ENCODE results near the gene RGP1. TPM values are rescaled to one million over a fixed set of nuclear protein-coding genes. Genes with fewer than 3 reads are reported as not detected.

Gene RGP1
- total and polyA plus RNA-seq, 9 of the 15 experiments (the other 6 are each of a cell fraction or from before 2014, with no cell fraction given): 0.42 to 13.8 (median 6.7) TPM

DNA sequence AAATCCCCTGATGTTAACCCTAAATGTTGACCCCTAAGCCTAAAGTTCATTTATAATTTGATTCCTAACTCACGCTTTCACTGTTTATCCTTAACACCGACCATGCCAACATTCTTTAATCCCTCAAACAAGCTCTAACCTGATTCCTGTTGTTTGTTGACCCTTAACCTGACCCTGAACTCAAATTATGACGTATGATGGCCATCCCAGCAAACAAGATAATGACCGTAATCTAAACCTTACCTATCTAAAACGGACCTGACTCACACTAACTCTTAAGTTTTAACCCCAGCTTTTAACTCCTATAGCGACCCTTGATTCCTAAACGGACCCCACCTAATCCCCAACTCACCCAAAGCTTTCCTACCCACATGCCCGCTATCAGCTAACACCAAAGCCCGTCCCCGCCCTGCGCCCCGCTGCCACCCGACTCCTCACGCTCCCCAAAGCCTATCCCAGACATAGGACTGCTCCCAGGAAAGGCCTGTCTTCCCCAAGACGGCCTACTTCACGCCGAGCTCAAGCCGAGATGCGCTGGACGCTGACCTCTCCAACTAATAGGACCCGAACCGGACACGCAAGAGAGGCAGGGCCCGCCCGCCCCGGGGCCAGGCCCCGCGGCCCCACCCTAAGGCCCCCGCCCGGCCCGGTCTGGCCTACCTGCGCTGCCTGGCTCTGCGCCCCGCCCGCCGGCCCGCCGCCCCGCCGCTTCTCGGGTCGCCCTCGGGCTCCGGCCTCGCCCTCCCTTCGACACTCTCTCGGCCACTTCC, 17.5 kb upstream of the RGP1 start (continued):
- TF ChIP-seq DPF2 (IDR thresholded peaks at IDR 0.05): peak; percentile 81
- TF ChIP-seq ZNF79 (CRISPR knock-in tag; IDR thresholded peaks at IDR 0.05; ENCODE audit: low read depth): no peak
- no peak for TF ChIP-seq PHTF2 (CRISPR knock-in tag; IDR thresholded peaks at IDR 0.05)
- TF ChIP-seq SRSF3 (IDR thresholded peaks at IDR 0.05; ENCODE audit: insufficient read depth, low read length): no peak
- no peak for TF ChIP-seq SP1 (CRISPR knock-in tag; IDR thresholded peaks at IDR 0.05)
- TF ChIP-seq RHOXF2B (CRISPR knock-in tag; conservative IDR thresholded peaks at IDR 0.05): no peak
- no peak for TF ChIP-seq CBX1 (IDR thresholded peaks at IDR 0.05; ENCODE audit: low read depth)
- TF ChIP-seq RBFOX2 (IDR thresholded peaks at IDR 0.05; ENCODE audit: low read depth, low read length): no peak
- no peak for TF ChIP-seq ZNF140 (CRISPR knock-in tag; IDR thresholded peaks at IDR 0.05)
- TF ChIP-seq GABPB1 (CRISPR knock-in tag; IDR thresholded peaks at IDR 0.05): no peak
- TF ChIP-seq, protein P1, sequence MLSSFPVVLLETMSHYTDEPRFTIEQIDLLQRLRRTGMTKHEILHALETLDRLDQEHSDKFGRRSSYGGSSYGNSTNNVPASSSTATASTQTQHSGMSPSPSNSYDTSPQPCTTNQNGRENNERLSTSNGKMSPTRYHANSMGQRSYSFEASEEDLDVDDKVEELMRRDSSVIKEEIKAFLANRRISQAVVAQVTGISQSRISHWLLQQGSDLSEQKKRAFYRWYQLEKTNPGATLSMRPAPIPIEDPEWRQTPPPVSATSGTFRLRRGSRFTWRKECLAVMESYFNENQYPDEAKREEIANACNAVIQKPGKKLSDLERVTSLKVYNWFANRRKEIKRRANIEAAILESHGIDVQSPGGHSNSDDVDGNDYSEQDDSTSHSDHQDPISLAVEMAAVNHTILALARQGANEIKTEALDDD (IDR thresholded peaks at IDR 0.05): peak; percentile 70; the same call in 1 of the 2 replicates
- no peak for TF ChIP-seq KAT2B (IDR thresholded peaks at IDR 0.05; ENCODE audit: low read depth, low read length)
- TF ChIP-seq IRF2 (CRISPR knock-in tag; IDR thresholded peaks at IDR 0.05): no peak
- no peak; the same call in 1 of the 2 replicates for TF ChIP-seq MBD2 (IDR thresholded peaks at IDR 0.05; ENCODE audit: borderline replicate concordance, low read depth)
- TF ChIP-seq HMGN3 (IDR thresholded peaks at IDR 0.05; ENCODE audit: borderline replicate concordance, extremely low read depth, insufficient read length, low read depth, low read length): no peak
- 0 out of 4 replicates have a peak, but pooled peaks of 1 of the 2 experiments have one; percentile 46 for TF ChIP-seq HDAC1 (IDR thresholded peaks at IDR 0.05)
- no peak for TF ChIP-seq HNRNPK (IDR thresholded peaks at IDR 0.05; ENCODE audit: low read depth, low read length, poor library complexity, severe bottlenecking)
- no peak for TF ChIP-seq DNMT1 (IDR thresholded peaks at IDR 0.05)
- TF ChIP-seq ERF (CRISPR knock-in tag; IDR thresholded peaks at IDR 0.05): no peak
- TF ChIP-seq, protein P2, sequence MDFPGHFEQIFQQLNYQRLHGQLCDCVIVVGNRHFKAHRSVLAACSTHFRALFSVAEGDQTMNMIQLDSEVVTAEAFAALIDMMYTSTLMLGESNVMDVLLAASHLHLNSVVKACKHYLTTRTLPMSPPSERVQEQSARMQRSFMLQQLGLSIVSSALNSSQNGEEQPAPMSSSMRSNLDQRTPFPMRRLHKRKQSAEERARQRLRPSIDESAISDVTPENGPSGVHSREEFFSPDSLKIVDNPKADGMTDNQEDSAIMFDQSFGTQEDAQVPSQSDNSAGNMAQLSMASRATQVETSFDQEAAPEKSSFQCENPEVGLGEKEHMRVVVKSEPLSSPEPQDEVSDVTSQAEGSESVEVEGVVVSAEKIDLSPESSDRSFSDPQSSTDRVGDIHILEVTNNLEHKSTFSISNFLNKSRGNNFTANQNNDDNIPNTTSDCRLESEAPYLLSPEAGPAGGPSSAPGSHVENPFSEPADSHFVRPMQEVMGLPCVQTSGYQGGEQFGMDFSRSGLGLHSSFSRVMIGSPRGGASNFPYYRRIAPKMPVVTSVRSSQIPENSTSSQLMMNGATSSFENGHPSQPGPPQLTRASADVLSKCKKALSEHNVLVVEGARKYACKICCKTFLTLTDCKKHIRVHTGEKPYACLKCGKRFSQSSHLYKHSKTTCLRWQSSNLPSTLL (IDR thresholded peaks at IDR 0.05): no peak
- TF ChIP-seq, protein P3, sequence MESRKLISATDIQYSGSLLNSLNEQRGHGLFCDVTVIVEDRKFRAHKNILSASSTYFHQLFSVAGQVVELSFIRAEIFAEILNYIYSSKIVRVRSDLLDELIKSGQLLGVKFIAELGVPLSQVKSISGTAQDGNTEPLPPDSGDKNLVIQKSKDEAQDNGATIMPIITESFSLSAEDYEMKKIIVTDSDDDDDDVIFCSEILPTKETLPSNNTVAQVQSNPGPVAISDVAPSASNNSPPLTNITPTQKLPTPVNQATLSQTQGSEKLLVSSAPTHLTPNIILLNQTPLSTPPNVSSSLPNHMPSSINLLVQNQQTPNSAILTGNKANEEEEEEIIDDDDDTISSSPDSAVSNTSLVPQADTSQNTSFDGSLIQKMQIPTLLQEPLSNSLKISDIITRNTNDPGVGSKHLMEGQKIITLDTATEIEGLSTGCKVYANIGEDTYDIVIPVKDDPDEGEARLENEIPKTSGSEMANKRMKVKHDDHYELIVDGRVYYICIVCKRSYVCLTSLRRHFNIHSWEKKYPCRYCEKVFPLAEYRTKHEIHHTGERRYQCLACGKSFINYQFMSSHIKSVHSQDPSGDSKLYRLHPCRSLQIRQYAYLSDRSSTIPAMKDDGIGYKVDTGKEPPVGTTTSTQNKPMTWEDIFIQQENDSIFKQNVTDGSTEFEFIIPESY (CRISPR knock-in tag; IDR thresholded peaks at IDR 0.05): no peak
- TF ChIP-seq HNRNPH1 (optimal IDR thresholded peaks at IDR 0.05; ENCODE audit: low read depth, low read length): no peak
- TF ChIP-seq HLTF (IDR thresholded peaks at IDR 0.05): 0 out of 2 replicates have a peak, but pooled peaks have one; percentile 22
- TF ChIP-seq ESRRA (IDR thresholded peaks at IDR 0.05; ENCODE audit: borderline replicate concordance, low read depth): no peak
